ENCODE data around the gene CTDSPL2.
"Not testable (repeated sequence)": the region's sequence is repeated elsewhere in the genome, so short reads cannot be mapped to it uniquely, and the experiment has no call there.

Gene CTDSPL2

GRCh38 chr15:44537735-44538240 lies 110.4 kb downstream of the CTDSPL2 start:
- H3K4me1 ChIP-seq, result peaks cover 5% of the 10 kb centered on the region; the same call in 1 of the 2 replicates
- TF ChIP-seq CTCF (IDR thresholded peaks at IDR 0.05; ENCODE audit: low read depth, low read length), result 0 out of 2 replicates have a peak, but pooled peaks have one; percentile 6
- no peaks in the 10 kb centered on the region for H3K9me3 ChIP-seq
- peaks cover 31% of the 10 kb centered on the region for H3K36me3 ChIP-seq
- DNase-seq, result no peak
- H3K4me3 ChIP-seq (ENCODE audit: low read depth, low read length), result peak overlapping the region; percentile 78
- H3K27me3 ChIP-seq, result no peaks in the 10 kb centered on the region

- no peak for DNase-seq
- H3K4me3 ChIP-seq (ENCODE audit: low read depth, low read length), result no peak overlapping the region
- no peak for TF ChIP-seq CTCF (IDR thresholded peaks at IDR 0.05; ENCODE audit: low read depth, low read length)
These were observed 114.0 kb downstream of the CTDSPL2 start for GRCh38 chr15:44541282-44541958.

GRCh38 chr15:44542596-44542995 lies 115.2 kb downstream of the CTDSPL2 start:
- H3K27me3 ChIP-seq, result no peaks in the 10 kb centered on the region
- H3K4me3 ChIP-seq (ENCODE audit: low read depth, low read length), result no peak overlapping the region
- no peak for TF ChIP-seq CTCF (IDR thresholded peaks at IDR 0.05; ENCODE audit: low read depth, low read length)
- no peak for DNase-seq
- H3K4me1 ChIP-seq, result peaks cover 14% of the 10 kb centered on the region
- peaks cover 33% of the 10 kb centered on the region for H3K36me3 ChIP-seq
- no peaks in the 10 kb centered on the region for H3K9me3 ChIP-seq

More at GRCh38 chr15:44541282-44541958, 114.0 kb downstream of the CTDSPL2 start:
- no peaks in the 10 kb centered on the region for H3K9me3 ChIP-seq
- H3K27me3 ChIP-seq, result no peaks in the 10 kb centered on the region
- H3K4me1 ChIP-seq, result peaks cover 10% of the 10 kb centered on the region
- H3K36me3 ChIP-seq, result peaks cover 36% of the 10 kb centered on the region

GRCh38 chr15:44544745-44545144 lies 117.3 kb downstream of the CTDSPL2 start:
- not testable (repeated sequence) for DNase-seq; H3K4me3 ChIP-seq (ENCODE audit: low read depth, low read length); H3K27me3 ChIP-seq; H3K9me3 ChIP-seq
- peaks cover 40% of the 10 kb centered on the region for H3K36me3 ChIP-seq
- H3K4me1 ChIP-seq, result peaks cover 14% of the 10 kb centered on the region

- H3K9me3 ChIP-seq, result no peaks in the 10 kb centered on the region
- H3K4me1 ChIP-seq, result peaks cover 22% of the 10 kb centered on the region
- TF ChIP-seq CTCF (IDR thresholded peaks at IDR 0.05; ENCODE audit: low read depth, low read length), result peak; percentile 64
- peak overlapping the region; percentile 10; the same call in 1 of the 2 replicates for H3K4me3 ChIP-seq (ENCODE audit: low read depth, low read length)
- H3K36me3 ChIP-seq, result peaks cover 39% of the 10 kb centered on the region
- no peaks in the 10 kb centered on the region for H3K27me3 ChIP-seq
- DNase-seq, result peak; percentile 69
These were observed 118.7 kb downstream of the CTDSPL2 start for GRCh38 chr15:44545913-44546802.

- H3K27me3 ChIP-seq; H3K9me3 ChIP-seq; DNase-seq; H3K4me3 ChIP-seq (ENCODE audit: low read depth, low read length): not testable (repeated sequence)
- H3K4me1 ChIP-seq, result peaks cover 23% of the 10 kb centered on the region
- H3K36me3 ChIP-seq, result peaks cover 40% of the 10 kb centered on the region
These were observed 121.7 kb downstream of the CTDSPL2 start for GRCh38 chr15:44549152-44549551.
